Endothelial cell of umbilical vein (primary cell): Measurements from ENCODE around the gene MROH2A. TPM values are rescaled to one million over a fixed set of nuclear protein-coding genes. Genes with fewer than 3 reads are reported as not detected.

Source experiments
- BruUV-seq: library from RNA; stranded (reverse); fragments of 400-500 nt; replicated peaks from 2 replicates; lab custom pipeline; 2021; lab: Mats Ljungman, UMichigan
- CTCF ChIA-PET: fragments of 300-600, 350-600 bp; sonication (Branson Sonifier 250); formaldehyde crosslinking; loops from one replicate; lab custom pipeline; 2021; ENCODE audit warnings: antibody characterized with exemption, inconsistent platforms; lab: Charles Lee
- POLR2A ChIA-PET: fragments of 300-600, 350-600 bp; sonication (Branson Sonifier 250); formaldehyde crosslinking; loops from one replicate; lab custom pipeline; 2021; ENCODE audit warnings: antibody characterized with exemption, inconsistent platforms; lab: Charles Lee
- DNase-seq: peaks from one replicate; pipeline ENCODE4 v3.0.0-alpha.2; 2011; ENCODE audit warnings: low read depth, low spot score
- FAIRE-seq: peaks from 2 replicates; lab custom pipeline; 2011; peaks lifted over from hg19 to GRCh38; lab: Jason Lieb, UNC
- H2AFZ ChIP-seq: 2 replicates; pipeline ENCODE4 v1.6.0; 2012; ENCODE audit warnings: low read depth, low read length, control low read depth, inconsistent platforms
- H3K27ac ChIP-seq: 2 replicates; pipeline ENCODE4 v1.5.1; 2011; ENCODE audit warnings: low read depth, mild to moderate bottlenecking, control low read depth, low read length, moderate library complexity; ENCODE audit not compliant: insufficient read depth
- H3K27me3 ChIP-seq, 2 experiments: 2 replicates each; pipeline versions ENCODE4 v1.6.0 to v1.6.1; 2011; ENCODE audit warnings: low read length in 2 of 2, mixed read lengths in 1 of 2; ENCODE audit not compliant: control insufficient read depth in 2 of 2, insufficient read depth in 2 of 2
- H3K36me3 ChIP-seq, 2 experiments: 2 replicates in 1 of 2; 3 replicates in 1 of 2; pipeline ENCODE4 v1.5.1; 2011; ENCODE audit warnings: low read length in 2 of 2, mild to moderate bottlenecking in 1 of 2, moderate library complexity in 1 of 2; ENCODE audit not compliant: control insufficient read depth in 2 of 2, insufficient read depth in 2 of 2; ENCODE audit errors: extremely low read depth in 1 of 2
- H3K4me1 ChIP-seq: 3 replicates; pipeline ENCODE4 v1.5.1; 2011; ENCODE audit warnings: mild to moderate bottlenecking, low read length; ENCODE audit not compliant: control insufficient read depth, insufficient read depth; ENCODE audit errors: extremely low read depth
- H3K4me2 ChIP-seq: 2 replicates; pipeline ENCODE4 v1.6.1; 2011; ENCODE audit warnings: low read length, control low read depth, mixed read lengths; ENCODE audit not compliant: insufficient read depth
- H3K4me3 ChIP-seq, 3 experiments: fragments of 200-600 bp in 1 of 3; sonication (generic), shearing (Covaris generic) in 1 of 3; replicated peaks in 1 of 3; 2 replicates each; pipeline ENCODE4 v1.5.1; 2011 to 2016; ENCODE audit warnings: control low read depth in 3 of 3, low read length in 3 of 3, mild to moderate bottlenecking in 2 of 3, inconsistent platforms in 1 of 3, low read depth in 1 of 3, moderate library complexity in 1 of 3; ENCODE audit not compliant: insufficient read depth in 1 of 3
- H3K79me2 ChIP-seq: 2 replicates; pipeline ENCODE4 v1.6.0; 2012; ENCODE audit warnings: low read length, inconsistent platforms; ENCODE audit not compliant: control insufficient read depth, insufficient read depth
- H3K9ac ChIP-seq: replicated peaks from 2 replicates; pipeline ENCODE3; 2011; ENCODE audit warnings: low read length, control low read depth; ENCODE audit not compliant: insufficient read depth; ENCODE audit errors: extremely low read depth
- H3K9me1 ChIP-seq: replicated peaks from 3 replicates; pipeline ENCODE4 v1.6.0; 2011; ENCODE audit warnings: mild to moderate bottlenecking, low read length; ENCODE audit not compliant: control insufficient read depth, insufficient read depth; ENCODE audit errors: extremely low read depth
- H3K9me3 ChIP-seq: replicated peaks from 2 replicates; pipeline ENCODE4 v1.5.1; 2012; ENCODE audit warnings: low read length, inconsistent platforms; ENCODE audit not compliant: control insufficient read depth, insufficient read depth
- H4K20me1 ChIP-seq: replicated peaks from 2 replicates; pipeline ENCODE3; 2011; ENCODE audit warnings: mild to moderate bottlenecking, low read length; ENCODE audit not compliant: control insufficient read depth, insufficient read depth; ENCODE audit errors: extremely low read depth
- EZH2 ChIP-seq: IDR thresholded peaks from 2 replicates; pipeline ENCODE4 v1.6.1; 2012; ENCODE audit warnings: borderline replicate concordance, low read depth, mild to moderate bottlenecking, moderate library complexity, low read length, inconsistent platforms; ENCODE audit not compliant: severe bottlenecking
- FOS ChIP-seq: IDR thresholded peaks from 2 replicates; pipeline ENCODE4 v1.6.1; 2011; ENCODE audit warnings: mild to moderate bottlenecking, low read length, moderate library complexity, borderline replicate concordance; ENCODE audit not compliant: insufficient read depth
- GATA2 ChIP-seq: IDR thresholded peaks from 2 replicates; pipeline ENCODE4 v1.7.0; 2011; ENCODE audit warnings: low read depth, mild to moderate bottlenecking, moderate library complexity, mixed read lengths, low read length; ENCODE audit not compliant: insufficient read length, insufficient read depth
- JUN ChIP-seq: IDR thresholded peaks from 2 replicates; pipeline ENCODE4 v1.6.1; 2011; ENCODE audit warnings: borderline replicate concordance, low read depth; ENCODE audit not compliant: insufficient read length, insufficient read depth
- MYC ChIP-seq: IDR thresholded peaks from one replicate; pipeline ENCODE4 v1.6.1; 2011; ENCODE audit warnings: mild to moderate bottlenecking, low read depth, low read length
- POLR2A ChIP-seq: IDR thresholded peaks from 2 replicates; pipeline ENCODE4 v1.6.1; 2012; ENCODE audit warnings: low read depth, mild to moderate bottlenecking, control low read depth, low read length
- POLR2AphosphoS5 ChIP-seq: IDR thresholded peaks from 2 replicates; pipeline ENCODE4 v1.6.1; 2012; ENCODE audit warnings: low read depth, mild to moderate bottlenecking, control low read depth, low read length, moderate library complexity; ENCODE audit not compliant: insufficient read depth
- dilution Hi-C: fragments of 300-500 bp; cut with MboI; formaldehyde crosslinking; loops from one replicate; pipeline ENCODE4 v1.15.0; 2019; ENCODE audit warnings: low sequenced_read_pairs; ENCODE audit not compliant: extremely low pct_ligation_motif_present
- intact Hi-C: fragments of 100-400 bp; cut with micrococcal nuclease; formaldehyde crosslinking; loops from one replicate; pipeline ENCODE4 v1.10.0; 2022
- polyA plus RNA-seq, 4 experiments: library from polyadenylated mRNA; depleted of rRNA in 3 of 4; stranded (reverse) in 3 of 4; unstranded in 1 of 4; fragments of >200 nt; gene quantifications; 2 replicates each; pipeline versions ENCODE4 v1.2.1 to v1.2.3, GENCODE V29; 2011 to 2012; ENCODE audit warnings: missing spikeins in 1 of 4
- total RNA-seq: library from RNA; stranded (reverse); gene quantifications from 2 replicates; pipeline ENCODE4 v1.2.3, GENCODE V29; 2021
- TF ChIP-seq, protein P1 (sequence below), 2 donors: IDR thresholded peaks; 1 replicate in 1 of 2; 2 replicates in 1 of 2; pipeline ENCODE4 v1.5.1; 2011; ENCODE audit warnings: low read length in 2 of 2, mild to moderate bottlenecking in 2 of 2, moderate library complexity in 2 of 2, control low read depth in 1 of 2, inconsistent platforms in 1 of 2, low read depth in 1 of 2; ENCODE audit not compliant: insufficient read depth in 1 of 2; ENCODE audit errors: extremely low read depth in 1 of 2
- TF ChIP-seq, protein P2 (sequence below): IDR thresholded peaks from 2 replicates; pipeline ENCODE4 v1.6.1; 2011; ENCODE audit not compliant: insufficient read depth, insufficient read length

Gene MROH2A
- total and polyA plus RNA-seq, 2 donors (not counting 3 experiments of a cell fraction or from before 2014, with no cell fraction given) = not detected

DNA sequence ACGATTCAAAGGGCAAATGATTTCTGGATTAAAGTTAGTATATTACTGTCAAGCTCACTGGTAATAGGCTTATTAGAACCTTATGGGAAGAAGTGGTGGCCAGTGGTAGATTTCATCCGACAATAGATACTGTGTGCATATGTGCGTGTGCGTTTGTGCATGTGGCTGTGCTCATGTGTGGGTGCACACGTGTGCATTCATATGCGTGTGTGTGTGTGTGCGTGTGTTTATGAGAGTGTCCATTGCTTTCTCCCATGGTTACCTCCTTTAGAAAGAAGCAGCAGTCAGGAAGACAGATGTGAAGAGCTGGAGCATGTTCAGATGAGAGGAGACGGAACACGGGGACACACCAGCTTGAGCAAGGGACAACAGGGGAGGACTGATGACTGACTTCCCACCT is 8.9 kb upstream of the MROH2A start:
- Histone ChIP-seq H3K9me1 (no peaks in the 10 kb centered on the region), H3K27me3 (no peaks in the 10 kb centered on the region), H3K79me2 (no peaks in the 10 kb centered on the region), H3K36me3 (no peaks in the 10 kb centered on the region), H3K4me1 (no peaks in the 10 kb centered on the region), H3K4me3 (no peak overlapping the region), H3K9me3 (no peaks in the 10 kb centered on the region), H4K20me1 (no peaks in the 10 kb centered on the region), H3K27ac (no peak overlapping the region), H2AFZ (no peak overlapping the region), H3K4me2 (no peak overlapping the region), H3K9ac (no peak overlapping the region)
- BruUV-seq = no TSS peak
- POLR2A ChIA-PET = no interaction called here
- intact Hi-C loops (no loop called here), dilution Hi-C loops (no loop called here)
- TF ChIP-seq GATA2 (no peak), JUN (no peak), POLR2AphosphoS5 (no peak), FOS (no peak), EZH2 (no peak), MYC (no peak), POLR2A (no peak)
- TF ChIP-seq, protein P1, sequence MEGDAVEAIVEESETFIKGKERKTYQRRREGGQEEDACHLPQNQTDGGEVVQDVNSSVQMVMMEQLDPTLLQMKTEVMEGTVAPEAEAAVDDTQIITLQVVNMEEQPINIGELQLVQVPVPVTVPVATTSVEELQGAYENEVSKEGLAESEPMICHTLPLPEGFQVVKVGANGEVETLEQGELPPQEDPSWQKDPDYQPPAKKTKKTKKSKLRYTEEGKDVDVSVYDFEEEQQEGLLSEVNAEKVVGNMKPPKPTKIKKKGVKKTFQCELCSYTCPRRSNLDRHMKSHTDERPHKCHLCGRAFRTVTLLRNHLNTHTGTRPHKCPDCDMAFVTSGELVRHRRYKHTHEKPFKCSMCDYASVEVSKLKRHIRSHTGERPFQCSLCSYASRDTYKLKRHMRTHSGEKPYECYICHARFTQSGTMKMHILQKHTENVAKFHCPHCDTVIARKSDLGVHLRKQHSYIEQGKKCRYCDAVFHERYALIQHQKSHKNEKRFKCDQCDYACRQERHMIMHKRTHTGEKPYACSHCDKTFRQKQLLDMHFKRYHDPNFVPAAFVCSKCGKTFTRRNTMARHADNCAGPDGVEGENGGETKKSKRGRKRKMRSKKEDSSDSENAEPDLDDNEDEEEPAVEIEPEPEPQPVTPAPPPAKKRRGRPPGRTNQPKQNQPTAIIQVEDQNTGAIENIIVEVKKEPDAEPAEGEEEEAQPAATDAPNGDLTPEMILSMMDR (IDR thresholded peaks at IDR 0.05; ENCODE audit: extremely low read depth in 1 of 2, insufficient read depth in 1 of 2, low read depth in 1 of 2, low read length in 2 of 2) = no peak
- TF ChIP-seq, protein P2, sequence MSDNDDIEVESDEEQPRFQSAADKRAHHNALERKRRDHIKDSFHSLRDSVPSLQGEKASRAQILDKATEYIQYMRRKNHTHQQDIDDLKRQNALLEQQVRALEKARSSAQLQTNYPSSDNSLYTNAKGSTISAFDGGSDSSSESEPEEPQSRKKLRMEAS = no peak
- DNase-seq (no peak), FAIRE-seq (no peak)
- CTCF ChIA-PET = no interaction called here
